HFFc6 (cell line): Measurements from ENCODE around the gene GDF2. TPM values are rescaled to one million over a fixed set of nuclear protein-coding genes. Genes with fewer than 3 reads are reported as not detected.
A peak's percentile ranks its signal among the peaks of the same experiment; 100 is the strongest.

ENCODE experiments used
- DNase-seq: peaks from one replicate; pipeline ENCODE4 v3.0.0-alpha.2; 2018
- H3K27ac Mint-ChIP-seq: 2 replicates; pipeline ENCODE4 v1.8.0; 2020; ENCODE audit warnings: mild to moderate bottlenecking, mixed read lengths
- H3K27me3 Mint-ChIP-seq: 2 replicates; pipeline ENCODE4 v1.8.0; 2021; ENCODE audit warnings: mild to moderate bottlenecking, moderate library complexity, mixed read lengths; ENCODE audit not compliant: insufficient read depth
- H3K36me3 Mint-ChIP-seq: 2 replicates; pipeline ENCODE4 v1.8.0; 2021; ENCODE audit warnings: low read depth, mixed read lengths
- H3K4me1 Mint-ChIP-seq: 2 replicates; pipeline ENCODE4 v1.8.0; 2020; ENCODE audit warnings: low read depth, mixed read lengths
- H3K4me3 Mint-ChIP-seq: 2 replicates; pipeline ENCODE4 v1.8.0; 2020; ENCODE audit warnings: mild to moderate bottlenecking, moderate library complexity, mixed read lengths
- H3K9me3 Mint-ChIP-seq: 2 replicates; pipeline ENCODE4 v1.8.0; 2020; ENCODE audit warnings: mild to moderate bottlenecking, mixed read lengths
- CTCF ChIP-seq: fragments of 200-600 bp; sonication (generic); IDR thresholded peaks from 2 replicates; pipeline ENCODE4 v1.5.0; 2021; ENCODE audit warnings: antibody characterized with exemption, mild to moderate bottlenecking
- total RNA-seq, 6 experiments: library from RNA; stranded (reverse); fragmentation: NEBNext Ultra II Directional; extraction: Animal tissue kit (Norgen Biotek cat#: 25700); gene quantifications; 2 replicates in 1 of 6; 3 replicates in 5 of 6; pipeline ENCODE4 v1.2.3, GENCODE V29; 2021

Gene GDF2
- total RNA-seq, 6 experiments from 2014 or later: not detected

DNA sequence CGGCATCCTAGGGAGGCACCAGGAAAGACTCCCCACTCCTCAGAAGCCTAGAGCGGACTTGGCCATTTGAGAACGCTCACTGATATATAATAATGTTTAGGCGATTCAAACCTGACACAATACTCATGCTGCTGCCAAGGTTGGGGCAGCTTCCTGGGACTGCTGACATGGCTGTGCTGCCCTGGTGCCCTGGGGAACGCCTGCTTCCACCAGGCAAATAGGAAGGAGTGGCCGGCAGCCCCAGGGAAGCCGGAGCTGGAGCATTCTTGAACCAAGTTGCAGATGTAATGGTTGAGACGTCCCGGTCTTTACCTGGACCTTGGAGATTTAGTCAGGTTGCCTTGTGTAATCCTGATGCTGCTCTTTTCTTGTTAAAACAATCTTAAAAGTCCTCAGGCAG is 13.5 kb upstream of the GDF2 start:
- no peaks in the 10 kb centered on the region for H3K9me3 Mint-ChIP-seq
- DNase-seq: no peak
- peaks cover 39% of the 10 kb centered on the region for H3K27me3 Mint-ChIP-seq
- no peaks in the 10 kb centered on the region for H3K36me3 Mint-ChIP-seq
- H3K4me3 Mint-ChIP-seq: no peak overlapping the region
- no peak for TF ChIP-seq CTCF
- no peak overlapping the region for H3K27ac Mint-ChIP-seq
- no peaks in the 10 kb centered on the region for H3K4me1 Mint-ChIP-seq

DNA sequence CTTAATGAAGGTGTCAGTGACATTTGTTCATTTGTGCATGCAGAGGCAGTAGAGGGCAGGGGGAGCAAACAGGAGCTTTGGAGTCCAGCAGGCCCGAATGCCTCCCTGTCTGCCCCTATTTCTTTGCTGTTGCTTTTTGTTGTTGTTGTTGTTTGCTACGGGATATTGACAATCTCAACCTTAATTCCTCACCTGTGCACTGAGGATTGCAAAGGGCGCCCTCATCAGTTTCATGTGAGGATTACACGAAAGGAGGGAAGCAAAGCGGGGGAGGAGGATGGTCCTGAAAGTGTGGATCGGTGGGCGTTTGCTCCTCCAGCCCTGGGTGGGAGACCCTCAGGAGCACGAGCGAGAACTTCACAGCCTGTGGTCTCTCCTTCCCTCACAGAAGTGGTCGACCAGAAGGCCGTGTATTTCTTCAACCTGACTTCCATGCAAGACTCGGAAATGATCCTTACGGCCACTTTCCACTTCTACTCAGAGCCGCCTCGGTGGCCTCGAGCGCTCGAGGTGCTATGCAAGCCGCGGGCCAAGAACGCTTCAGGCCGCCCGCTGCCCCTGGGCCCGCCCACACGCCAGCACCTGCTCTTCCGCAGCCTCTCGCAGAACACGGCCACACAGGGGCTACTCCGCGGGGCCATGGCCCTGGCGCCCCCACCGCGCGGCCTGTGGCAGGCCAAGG is 12.7 kb upstream of the GDF2 start:
- Mint-ChIP-seq H3K9me3 (no peaks in the 10 kb centered on the region), H3K27me3 (peaks cover 37% of the 10 kb centered on the region), H3K27ac (no peak overlapping the region), H3K4me3 (no peak overlapping the region), H3K36me3 (no peaks in the 10 kb centered on the region), H3K4me1 (no peaks in the 10 kb centered on the region)
- DNase-seq: no peak
- TF ChIP-seq CTCF: peak; percentile 74

GRCh38 chr10:47310090-47310505 is 12.2 kb upstream of the GDF2 start:
- Mint-ChIP-seq H3K27ac (no peak overlapping the region), H3K4me1 (no peaks in the 10 kb centered on the region), H3K4me3 (no peak overlapping the region), H3K27me3 (peaks cover 34% of the 10 kb centered on the region), H3K36me3 (no peaks in the 10 kb centered on the region), H3K9me3 (no peaks in the 10 kb centered on the region)
- TF ChIP-seq CTCF: no peak
- no peak for DNase-seq

DNA sequence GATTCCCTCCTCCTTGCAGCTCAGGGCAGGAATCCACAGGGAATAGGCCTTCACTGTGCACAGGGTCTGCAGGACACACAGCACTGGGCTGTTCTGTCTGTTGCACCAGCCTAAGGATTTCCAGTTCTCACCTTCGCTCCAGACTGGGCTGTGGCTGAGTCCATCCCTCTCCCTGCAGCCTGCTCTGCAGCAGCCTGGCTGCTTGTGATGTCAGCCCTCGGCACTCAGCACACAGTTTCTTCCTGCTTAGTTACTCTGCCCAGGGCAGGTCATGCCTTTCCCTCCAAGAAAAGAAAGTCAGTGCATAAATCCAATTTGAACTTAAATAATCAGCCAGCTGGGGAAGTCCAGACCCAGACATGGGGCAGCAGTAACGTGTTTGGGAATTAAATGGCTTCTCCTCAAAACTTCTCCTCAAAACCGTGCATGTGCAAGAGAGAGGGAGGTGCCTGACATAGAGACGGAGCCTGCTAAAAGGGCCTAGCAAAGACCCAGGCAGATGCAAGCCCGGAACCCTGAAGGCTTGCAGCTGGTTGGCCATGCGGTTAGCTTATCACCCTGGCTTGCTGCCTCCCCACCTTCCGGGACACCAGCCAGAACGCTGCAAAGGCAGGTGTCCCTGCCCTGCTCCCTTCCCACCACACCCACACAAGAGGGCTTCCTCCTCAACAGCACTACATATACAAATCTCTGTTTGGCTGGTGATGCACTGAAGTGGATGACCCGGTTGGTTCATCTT is 10.9 kb upstream of the GDF2 start:
- H3K4me3 Mint-ChIP-seq: no peak overlapping the region
- H3K9me3 Mint-ChIP-seq: no peaks in the 10 kb centered on the region
- no peaks in the 10 kb centered on the region for H3K4me1 Mint-ChIP-seq
- H3K27ac Mint-ChIP-seq: no peak overlapping the region
- H3K27me3 Mint-ChIP-seq: peaks cover 25% of the 10 kb centered on the region
- H3K36me3 Mint-ChIP-seq: no peaks in the 10 kb centered on the region
- no peak for DNase-seq
- TF ChIP-seq CTCF: no peak

DNA sequence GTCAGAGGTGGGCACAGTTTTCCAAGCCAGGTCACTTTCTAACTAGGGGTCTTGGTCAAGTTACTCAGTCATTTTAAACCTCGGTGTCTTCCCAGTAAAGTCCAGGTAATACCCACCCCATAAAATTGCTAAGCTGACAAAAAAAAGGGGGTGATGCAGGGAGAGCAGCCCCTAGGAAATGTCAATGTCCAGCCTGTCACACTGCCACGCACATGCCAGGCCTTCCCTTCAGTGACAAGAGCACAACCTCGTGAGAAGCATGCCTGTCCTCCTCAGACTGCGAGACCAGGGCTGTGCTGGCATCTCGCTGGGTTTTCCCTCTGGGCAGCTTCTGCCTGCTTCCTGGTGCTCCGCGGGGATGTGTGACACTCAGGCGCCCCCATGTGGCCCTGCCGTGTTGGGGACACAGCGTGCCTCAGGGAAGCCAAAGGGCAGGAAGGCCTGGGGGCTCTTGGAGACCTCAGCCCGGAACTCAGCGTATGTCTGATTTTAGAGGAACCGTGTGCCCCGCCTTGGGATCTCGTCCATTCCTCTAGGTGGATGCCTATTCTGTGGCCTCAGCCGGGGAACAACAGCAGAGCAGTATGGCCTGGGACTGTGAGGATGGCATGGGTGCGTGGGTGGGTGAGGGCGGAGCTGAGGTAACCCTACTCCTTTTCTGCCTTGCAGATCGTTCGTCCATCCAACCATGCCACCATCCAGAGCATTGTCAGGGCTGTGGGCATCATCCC is 10.2 kb upstream of the GDF2 start:
- H3K27ac Mint-ChIP-seq: no peak overlapping the region
- H3K27me3 Mint-ChIP-seq: peaks cover 23% of the 10 kb centered on the region
- peak; percentile 71 for DNase-seq

More for the DNA sequence above, 10.2 kb upstream of the GDF2 start:
- no peaks in the 10 kb centered on the region for H3K9me3 Mint-ChIP-seq
- H3K36me3 Mint-ChIP-seq: no peaks in the 10 kb centered on the region
- peak; percentile 92 for TF ChIP-seq CTCF
- H3K4me3 Mint-ChIP-seq: no peak overlapping the region
- H3K4me1 Mint-ChIP-seq: no peaks in the 10 kb centered on the region
